Neural cell (in vitro differentiated cells): ENCODE data around the gene EMC10.

Experiments
- CTCF ChIP-seq: fragments of 450-650 bp; IDR thresholded peaks from 2 replicates; pipeline ENCODE4 v1.5.1; 2014; ENCODE audit warnings: antibody characterized with exemption, mild to moderate bottlenecking, moderate library complexity; ENCODE audit not compliant: poor library complexity, severe bottlenecking
- EZH2 ChIP-seq: fragments of 200-600, 300-800 bp; shearing (Covaris generic), sonication (generic); IDR thresholded peaks from 2 replicates; pipeline ENCODE4 v1.6.1; 2014; ENCODE audit warnings: antibody characterized with exemption, low read length, borderline replicate concordance, mild to moderate bottlenecking; ENCODE audit not compliant: insufficient read depth, poor library complexity, severe bottlenecking
- RAD21 ChIP-seq: fragments of 450-650 bp; conservative IDR thresholded peaks from 2 replicates; pipeline ENCODE4 v1.6.1; 2014; ENCODE audit warnings: antibody characterized with exemption, mild to moderate bottlenecking, moderate library complexity
- SMC3 ChIP-seq: fragments of 450-650 bp; conservative IDR thresholded peaks from 2 replicates; pipeline ENCODE4 v1.6.1; 2014; ENCODE audit warnings: antibody characterized with exemption, mild to moderate bottlenecking, moderate library complexity; ENCODE audit not compliant: poor library complexity
- TAF1 ChIP-seq: IDR thresholded peaks from 2 replicates; pipeline ENCODE4 v1.6.1; 2012; ENCODE audit warnings: low read depth

DNA sequence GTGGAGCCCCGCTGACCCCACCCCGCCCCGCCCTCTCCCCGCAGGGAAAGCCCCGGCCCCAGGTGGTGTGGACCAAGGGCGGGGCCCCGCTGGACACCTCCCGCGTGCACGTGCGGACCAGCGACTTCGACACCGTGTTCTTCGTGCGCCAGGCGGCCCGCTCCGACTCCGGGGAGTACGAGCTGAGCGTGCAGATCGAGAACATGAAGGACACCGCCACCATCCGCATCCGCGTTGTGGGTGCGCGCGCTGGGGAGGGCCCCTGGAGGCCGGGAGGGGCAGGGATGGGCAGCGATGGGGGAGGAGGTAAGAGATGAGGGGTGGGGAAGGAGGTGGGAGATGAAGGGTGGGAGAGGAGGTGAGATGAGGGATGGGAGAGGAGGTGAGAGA is 17.2 kb upstream of the EMC10 start:
- no peak for TF ChIP-seq RAD21
- TF ChIP-seq CTCF: no peak
- TF ChIP-seq EZH2: no peak
- TF ChIP-seq TAF1: no peak
- no peak for TF ChIP-seq SMC3
